Endothelial cell of umbilical vein (primary cell): ENCODE data around the gene ARHGEF12. TPM values are rescaled to one million over a fixed set of nuclear protein-coding genes. Genes with fewer than 3 reads are reported as not detected.

Experiments used
- BruUV-seq: library from RNA; stranded (reverse); fragments of 400-500 nt; replicated peaks from 2 replicates; lab custom pipeline; 2021; lab: Mats Ljungman, UMichigan
- CTCF ChIA-PET: fragments of 300-600, 350-600 bp; sonication (Branson Sonifier 250); formaldehyde crosslinking; loops from one replicate; lab custom pipeline; 2021; ENCODE audit warnings: antibody characterized with exemption, inconsistent platforms; lab: Charles Lee
- POLR2A ChIA-PET: fragments of 300-600, 350-600 bp; sonication (Branson Sonifier 250); formaldehyde crosslinking; loops from one replicate; lab custom pipeline; 2021; ENCODE audit warnings: antibody characterized with exemption, inconsistent platforms; lab: Charles Lee
- DNase-seq: peaks from one replicate; pipeline ENCODE4 v3.0.0-alpha.2; 2011; ENCODE audit warnings: low read depth, low spot score
- FAIRE-seq: peaks from 2 replicates; lab custom pipeline; 2011; peaks lifted over from hg19 to GRCh38; lab: Jason Lieb, UNC
- H2AFZ ChIP-seq: 2 replicates; pipeline ENCODE4 v1.6.0; 2012; ENCODE audit warnings: low read depth, low read length, control low read depth, inconsistent platforms
- H3K27ac ChIP-seq: 2 replicates; pipeline ENCODE4 v1.5.1; 2011; ENCODE audit warnings: low read depth, mild to moderate bottlenecking, control low read depth, low read length, moderate library complexity; ENCODE audit not compliant: insufficient read depth
- H3K27me3 ChIP-seq, 2 experiments: 2 replicates each; pipeline versions ENCODE4 v1.6.0 to v1.6.1; 2011; ENCODE audit warnings: low read length in 2 of 2, mixed read lengths in 1 of 2; ENCODE audit not compliant: control insufficient read depth in 2 of 2, insufficient read depth in 2 of 2
- H3K36me3 ChIP-seq, 2 experiments: 2 replicates in 1 of 2; 3 replicates in 1 of 2; pipeline ENCODE4 v1.5.1; 2011; ENCODE audit warnings: low read length in 2 of 2, mild to moderate bottlenecking in 1 of 2, moderate library complexity in 1 of 2; ENCODE audit not compliant: control insufficient read depth in 2 of 2, insufficient read depth in 2 of 2; ENCODE audit errors: extremely low read depth in 1 of 2
- H3K4me1 ChIP-seq: 3 replicates; pipeline ENCODE4 v1.5.1; 2011; ENCODE audit warnings: mild to moderate bottlenecking, low read length; ENCODE audit not compliant: control insufficient read depth, insufficient read depth; ENCODE audit errors: extremely low read depth
- H3K4me2 ChIP-seq: 2 replicates; pipeline ENCODE4 v1.6.1; 2011; ENCODE audit warnings: low read length, control low read depth, mixed read lengths; ENCODE audit not compliant: insufficient read depth
- H3K4me3 ChIP-seq, 3 experiments: fragments of 200-600 bp in 1 of 3; sonication (generic), shearing (Covaris generic) in 1 of 3; replicated peaks in 1 of 3; 2 replicates each; pipeline ENCODE4 v1.5.1; 2011 to 2016; ENCODE audit warnings: control low read depth in 3 of 3, low read length in 3 of 3, mild to moderate bottlenecking in 2 of 3, inconsistent platforms in 1 of 3, low read depth in 1 of 3, moderate library complexity in 1 of 3; ENCODE audit not compliant: insufficient read depth in 1 of 3
- H3K79me2 ChIP-seq: 2 replicates; pipeline ENCODE4 v1.6.0; 2012; ENCODE audit warnings: low read length, inconsistent platforms; ENCODE audit not compliant: control insufficient read depth, insufficient read depth
- H3K9ac ChIP-seq: replicated peaks from 2 replicates; pipeline ENCODE3; 2011; ENCODE audit warnings: low read length, control low read depth; ENCODE audit not compliant: insufficient read depth; ENCODE audit errors: extremely low read depth
- H3K9me1 ChIP-seq: replicated peaks from 3 replicates; pipeline ENCODE4 v1.6.0; 2011; ENCODE audit warnings: mild to moderate bottlenecking, low read length; ENCODE audit not compliant: control insufficient read depth, insufficient read depth; ENCODE audit errors: extremely low read depth
- H3K9me3 ChIP-seq: replicated peaks from 2 replicates; pipeline ENCODE4 v1.5.1; 2012; ENCODE audit warnings: low read length, inconsistent platforms; ENCODE audit not compliant: control insufficient read depth, insufficient read depth
- H4K20me1 ChIP-seq: replicated peaks from 2 replicates; pipeline ENCODE3; 2011; ENCODE audit warnings: mild to moderate bottlenecking, low read length; ENCODE audit not compliant: control insufficient read depth, insufficient read depth; ENCODE audit errors: extremely low read depth
- EZH2 ChIP-seq: IDR thresholded peaks from 2 replicates; pipeline ENCODE4 v1.6.1; 2012; ENCODE audit warnings: borderline replicate concordance, low read depth, mild to moderate bottlenecking, moderate library complexity, low read length, inconsistent platforms; ENCODE audit not compliant: severe bottlenecking
- FOS ChIP-seq: IDR thresholded peaks from 2 replicates; pipeline ENCODE4 v1.6.1; 2011; ENCODE audit warnings: mild to moderate bottlenecking, low read length, moderate library complexity, borderline replicate concordance; ENCODE audit not compliant: insufficient read depth
- GATA2 ChIP-seq: IDR thresholded peaks from 2 replicates; pipeline ENCODE4 v1.7.0; 2011; ENCODE audit warnings: low read depth, mild to moderate bottlenecking, moderate library complexity, mixed read lengths, low read length; ENCODE audit not compliant: insufficient read length, insufficient read depth
- JUN ChIP-seq: IDR thresholded peaks from 2 replicates; pipeline ENCODE4 v1.6.1; 2011; ENCODE audit warnings: borderline replicate concordance, low read depth; ENCODE audit not compliant: insufficient read length, insufficient read depth
- MYC ChIP-seq: IDR thresholded peaks from one replicate; pipeline ENCODE4 v1.6.1; 2011; ENCODE audit warnings: mild to moderate bottlenecking, low read depth, low read length
- POLR2A ChIP-seq: IDR thresholded peaks from 2 replicates; pipeline ENCODE4 v1.6.1; 2012; ENCODE audit warnings: low read depth, mild to moderate bottlenecking, control low read depth, low read length
- POLR2AphosphoS5 ChIP-seq: IDR thresholded peaks from 2 replicates; pipeline ENCODE4 v1.6.1; 2012; ENCODE audit warnings: low read depth, mild to moderate bottlenecking, control low read depth, low read length, moderate library complexity; ENCODE audit not compliant: insufficient read depth
- dilution Hi-C: fragments of 300-500 bp; cut with MboI; formaldehyde crosslinking; loops from one replicate; pipeline ENCODE4 v1.15.0; 2019; ENCODE audit warnings: low sequenced_read_pairs; ENCODE audit not compliant: extremely low pct_ligation_motif_present
- intact Hi-C: fragments of 100-400 bp; cut with micrococcal nuclease; formaldehyde crosslinking; loops from one replicate; pipeline ENCODE4 v1.10.0; 2022
- polyA plus RNA-seq, 4 experiments: library from polyadenylated mRNA; depleted of rRNA in 3 of 4; stranded (reverse) in 3 of 4; unstranded in 1 of 4; fragments of >200 nt; gene quantifications; 2 replicates each; pipeline versions ENCODE4 v1.2.1 to v1.2.3, GENCODE V29; 2011 to 2012; ENCODE audit warnings: missing spikeins in 1 of 4
- total RNA-seq: library from RNA; stranded (reverse); gene quantifications from 2 replicates; pipeline ENCODE4 v1.2.3, GENCODE V29; 2021
- TF ChIP-seq, protein P1 (sequence below): IDR thresholded peaks from 2 replicates; pipeline ENCODE4 v1.6.1; 2011; ENCODE audit not compliant: insufficient read depth, insufficient read length
- TF ChIP-seq, protein P2 (sequence below), 2 donors: IDR thresholded peaks; 1 replicate in 1 of 2; 2 replicates in 1 of 2; pipeline ENCODE4 v1.5.1; 2011; ENCODE audit warnings: low read length in 2 of 2, mild to moderate bottlenecking in 2 of 2, moderate library complexity in 2 of 2, control low read depth in 1 of 2, inconsistent platforms in 1 of 2, low read depth in 1 of 2; ENCODE audit not compliant: insufficient read depth in 1 of 2; ENCODE audit errors: extremely low read depth in 1 of 2

ARHGEF12 gene
- total and polyA plus RNA-seq, 2 donors (not counting 3 experiments of a cell fraction or from before 2014, with no cell fraction given): 20.9 to 125 TPM

DNA sequence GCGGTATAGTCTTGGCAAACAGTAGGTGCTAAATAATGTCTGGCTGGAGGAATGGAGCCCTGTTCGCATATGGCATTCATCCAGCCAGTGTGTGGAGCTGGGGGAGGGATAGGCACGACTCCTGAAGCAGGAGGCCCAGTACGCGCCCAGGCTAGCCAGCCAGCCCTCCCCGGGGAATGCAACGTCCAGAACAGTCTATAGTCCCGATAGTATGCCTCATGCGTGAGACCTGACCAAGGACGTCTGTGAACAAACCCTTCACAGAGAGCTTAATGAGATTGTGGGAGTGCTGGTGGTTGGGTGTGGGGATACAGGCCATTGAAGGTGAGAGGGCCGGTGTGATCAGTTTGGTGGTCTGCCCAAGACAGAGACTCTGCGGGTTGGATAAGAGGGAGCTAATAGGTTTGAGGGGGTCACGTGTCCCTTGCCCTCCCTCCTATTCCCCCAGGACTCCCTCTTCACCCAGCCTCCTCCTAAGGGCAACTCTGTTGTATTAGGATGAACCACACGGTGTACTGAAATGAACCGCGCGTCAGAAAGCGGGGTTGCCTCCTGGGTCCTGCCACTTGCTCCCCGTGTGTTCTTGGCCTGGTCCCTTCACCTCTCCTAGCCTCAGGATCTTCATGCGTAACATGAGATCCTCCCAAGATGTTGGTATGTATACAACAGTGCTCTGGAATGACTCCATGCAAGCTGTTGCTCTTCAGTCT is 174.3 kb downstream of the ARHGEF12 start:
- no peak overlapping the region for H3K9ac ChIP-seq
- no TSS peak for BruUV-seq
- CTCF ChIA-PET: interaction anchor here (0.8 to 8.1 kb wide), 20 partner anchors 8 to 684 kb away, joined by 3 to 289 read pairs (median 10); no protein-coding TSS in a partner anchor
- POLR2A ChIA-PET: no interaction called here
- peaks cover 8 to 17% of the 10 kb centered on the region in 2 experiments for H3K27me3 ChIP-seq
- no peak overlapping the region for H3K27ac ChIP-seq
- DNase-seq (no peak), FAIRE-seq (no peak)
- H3K4me3 ChIP-seq: no peak overlapping the region
- no peaks in the 10 kb centered on the region for H3K36me3 ChIP-seq
- no peaks in the 10 kb centered on the region for H3K4me1 ChIP-seq
- intact Hi-C loops: loop anchor here (1.0 to 5.0 kb wide), 11 partner anchors 56 to 684 kb away; no protein-coding TSS in a partner anchor
- no peak overlapping the region for H2AFZ ChIP-seq
- H3K79me2 ChIP-seq: no peaks in the 10 kb centered on the region
- H3K9me1 ChIP-seq: no peaks in the 10 kb centered on the region
- no peak overlapping the region for H3K4me2 ChIP-seq
- dilution Hi-C loops: no loop called here
- H4K20me1 ChIP-seq: no peaks in the 10 kb centered on the region
- H3K9me3 ChIP-seq: no peaks in the 10 kb centered on the region
- TF ChIP-seq JUN: no peak
- TF ChIP-seq, protein P1, sequence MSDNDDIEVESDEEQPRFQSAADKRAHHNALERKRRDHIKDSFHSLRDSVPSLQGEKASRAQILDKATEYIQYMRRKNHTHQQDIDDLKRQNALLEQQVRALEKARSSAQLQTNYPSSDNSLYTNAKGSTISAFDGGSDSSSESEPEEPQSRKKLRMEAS: no peak
- TF ChIP-seq, protein P2, sequence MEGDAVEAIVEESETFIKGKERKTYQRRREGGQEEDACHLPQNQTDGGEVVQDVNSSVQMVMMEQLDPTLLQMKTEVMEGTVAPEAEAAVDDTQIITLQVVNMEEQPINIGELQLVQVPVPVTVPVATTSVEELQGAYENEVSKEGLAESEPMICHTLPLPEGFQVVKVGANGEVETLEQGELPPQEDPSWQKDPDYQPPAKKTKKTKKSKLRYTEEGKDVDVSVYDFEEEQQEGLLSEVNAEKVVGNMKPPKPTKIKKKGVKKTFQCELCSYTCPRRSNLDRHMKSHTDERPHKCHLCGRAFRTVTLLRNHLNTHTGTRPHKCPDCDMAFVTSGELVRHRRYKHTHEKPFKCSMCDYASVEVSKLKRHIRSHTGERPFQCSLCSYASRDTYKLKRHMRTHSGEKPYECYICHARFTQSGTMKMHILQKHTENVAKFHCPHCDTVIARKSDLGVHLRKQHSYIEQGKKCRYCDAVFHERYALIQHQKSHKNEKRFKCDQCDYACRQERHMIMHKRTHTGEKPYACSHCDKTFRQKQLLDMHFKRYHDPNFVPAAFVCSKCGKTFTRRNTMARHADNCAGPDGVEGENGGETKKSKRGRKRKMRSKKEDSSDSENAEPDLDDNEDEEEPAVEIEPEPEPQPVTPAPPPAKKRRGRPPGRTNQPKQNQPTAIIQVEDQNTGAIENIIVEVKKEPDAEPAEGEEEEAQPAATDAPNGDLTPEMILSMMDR (IDR thresholded peaks at IDR 0.05; ENCODE audit: extremely low read depth in 1 of 2, insufficient read depth in 1 of 2, low read depth in 1 of 2, low read length in 2 of 2): no peak
- TF ChIP-seq GATA2: no peak
- TF ChIP-seq EZH2: no peak
- TF ChIP-seq POLR2A: no peak
- TF ChIP-seq FOS: no peak
- TF ChIP-seq MYC: no peak
- no peak for TF ChIP-seq POLR2AphosphoS5
